Heart left ventricle (tissue), 13 donors: ENCODE measurements around the gene SLC30A7.

Experiments
- POLR2A ChIP-seq, 2 donors: fragments of 450-650 bp; IDR thresholded peaks; one replicate each; pipeline ENCODE4 v1.6.1; 2017; ENCODE audit warnings: antibody characterized with exemption in 2 of 2, mild to moderate bottlenecking in 2 of 2, moderate library complexity in 2 of 2
- TF ChIP-seq, protein P1 (sequence below), 12 donors: fragments of 200-600 bp; sonication (generic) in 4 of 12; IDR thresholded peaks; one replicate each; pipeline versions ENCODE4 v1.5.0 to v1.8.0; 2018 to 2022; ENCODE audit warnings: antibody characterized with exemption in 12 of 12, mild to moderate bottlenecking in 5 of 12
- donor health status: ischemic (EF 13 %, LVEDD 7.1; RV severe dilation, severe dysfunction).
- donor health status: DM: no; HTN: yes; CAD: no.
- donor health status: DM: no; HTN: no; CAD: no.
- donor health status: ischemic (EF 25% LVEDD 6.9; RV normal size, moderate dysfunction).
- donor health status: ischemic (EF 25% LVEDD 5.7; RV mildly dilated, moderate dysfunction).
- donor health status: ischemic (EF 35%, LVEDD 5.7; RV mildly dilated, moderate dysfunction).
- donor health status: nonischemic (EF 11% LVEDD 7.7; RV severe dilation, severe dysfunction).
- donor health status: DM: yes; HTN: yes; CAD: no.
- donor health status: PGD.
- donor health status: ischemic (EF 29% LVEDD 5.4; RV normal size, mild dysfunction).
- donor health status: nonischemic (EF 23%, LVEDD 6.1; RV moderate dilation, normal function).

DNA sequence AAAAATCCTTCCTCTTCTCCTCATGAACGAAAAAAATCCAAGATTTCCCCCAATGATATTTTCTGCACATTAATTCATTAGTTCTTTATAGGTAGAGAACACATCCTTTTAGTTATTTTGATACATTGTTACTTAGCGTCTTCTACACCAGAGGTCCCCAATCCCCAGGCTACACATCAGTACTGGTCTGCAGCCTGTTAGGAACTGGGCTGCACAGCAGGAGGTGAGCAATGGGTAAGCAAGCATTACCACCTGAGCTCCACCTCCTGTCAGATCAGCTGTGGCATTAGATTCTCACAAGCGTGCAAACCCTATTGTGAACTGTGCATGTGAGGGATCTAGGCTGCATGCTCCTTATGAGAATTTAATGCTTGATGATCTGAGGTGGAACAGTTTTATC is 14.2 kb upstream of the SLC30A7 start:
- TF ChIP-seq, protein P1, sequence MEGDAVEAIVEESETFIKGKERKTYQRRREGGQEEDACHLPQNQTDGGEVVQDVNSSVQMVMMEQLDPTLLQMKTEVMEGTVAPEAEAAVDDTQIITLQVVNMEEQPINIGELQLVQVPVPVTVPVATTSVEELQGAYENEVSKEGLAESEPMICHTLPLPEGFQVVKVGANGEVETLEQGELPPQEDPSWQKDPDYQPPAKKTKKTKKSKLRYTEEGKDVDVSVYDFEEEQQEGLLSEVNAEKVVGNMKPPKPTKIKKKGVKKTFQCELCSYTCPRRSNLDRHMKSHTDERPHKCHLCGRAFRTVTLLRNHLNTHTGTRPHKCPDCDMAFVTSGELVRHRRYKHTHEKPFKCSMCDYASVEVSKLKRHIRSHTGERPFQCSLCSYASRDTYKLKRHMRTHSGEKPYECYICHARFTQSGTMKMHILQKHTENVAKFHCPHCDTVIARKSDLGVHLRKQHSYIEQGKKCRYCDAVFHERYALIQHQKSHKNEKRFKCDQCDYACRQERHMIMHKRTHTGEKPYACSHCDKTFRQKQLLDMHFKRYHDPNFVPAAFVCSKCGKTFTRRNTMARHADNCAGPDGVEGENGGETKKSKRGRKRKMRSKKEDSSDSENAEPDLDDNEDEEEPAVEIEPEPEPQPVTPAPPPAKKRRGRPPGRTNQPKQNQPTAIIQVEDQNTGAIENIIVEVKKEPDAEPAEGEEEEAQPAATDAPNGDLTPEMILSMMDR (IDR thresholded peaks at IDR 0.05), result no peak
- TF ChIP-seq POLR2A (IDR thresholded peaks at IDR 0.05), result no peak
